Stimulated activated CD8-positive, alpha-beta memory T cell treated with anti-CD3 and anti-CD28 coated beads, Interleukin-7, amount 100 ng/mL, for 48 hours (primary cell): ENCODE measurements around the gene NRXN2.

Experiments
- DNase-seq, 2 donors: peaks; one replicate each; pipeline ENCODE4 v3.0.0-alpha.2; 2020; ENCODE audit warnings: low read depth in 1 of 2; ENCODE audit errors: extremely low read depth in 1 of 2

Gene NRXN2

GRCh38 chr11:64759131-64759721 is 36.2 kb upstream of the NRXN2 start:
- DNase-seq, result no peak

GRCh38 chr11:64758330-64759079 is 35.5 kb upstream of the NRXN2 start:
- no peak for DNase-seq

- no peak for DNase-seq
Observed at GRCh38 chr11:64757549-64758329, 34.7 kb upstream of the NRXN2 start.

DNA sequence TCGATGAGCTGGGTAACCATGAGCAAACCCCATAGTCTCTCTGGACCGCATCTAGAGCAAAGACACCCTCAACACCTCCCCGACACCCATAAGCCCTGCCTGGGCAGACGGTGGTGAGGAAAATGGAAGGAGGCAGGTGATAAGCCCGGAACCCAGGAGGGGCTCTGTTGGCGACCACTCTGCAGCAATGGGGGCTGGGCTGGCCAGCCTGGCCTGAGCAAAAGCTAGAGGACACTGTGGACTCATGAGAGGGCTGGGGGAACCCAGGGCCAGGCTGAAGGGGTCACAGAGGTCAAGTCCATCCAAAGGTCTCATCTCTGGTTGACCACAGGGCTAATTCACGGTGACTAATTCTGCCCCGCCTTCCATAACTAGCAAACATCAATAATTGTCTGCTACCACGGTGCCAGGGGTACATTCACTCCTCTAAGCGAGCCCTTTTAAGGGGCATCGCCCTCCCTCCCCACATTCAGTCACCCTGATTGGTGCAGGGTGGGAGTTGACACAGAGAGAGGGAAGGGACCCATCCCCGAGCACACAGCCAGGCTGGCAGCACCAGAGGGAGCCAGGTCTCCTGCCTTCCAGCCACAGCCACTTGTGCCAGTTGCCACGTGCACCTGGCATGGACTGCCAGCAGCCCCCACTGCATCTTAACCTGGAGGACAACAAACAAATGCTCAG is 32.8 kb upstream of the NRXN2 start:
- DNase-seq, result no peak

DNA sequence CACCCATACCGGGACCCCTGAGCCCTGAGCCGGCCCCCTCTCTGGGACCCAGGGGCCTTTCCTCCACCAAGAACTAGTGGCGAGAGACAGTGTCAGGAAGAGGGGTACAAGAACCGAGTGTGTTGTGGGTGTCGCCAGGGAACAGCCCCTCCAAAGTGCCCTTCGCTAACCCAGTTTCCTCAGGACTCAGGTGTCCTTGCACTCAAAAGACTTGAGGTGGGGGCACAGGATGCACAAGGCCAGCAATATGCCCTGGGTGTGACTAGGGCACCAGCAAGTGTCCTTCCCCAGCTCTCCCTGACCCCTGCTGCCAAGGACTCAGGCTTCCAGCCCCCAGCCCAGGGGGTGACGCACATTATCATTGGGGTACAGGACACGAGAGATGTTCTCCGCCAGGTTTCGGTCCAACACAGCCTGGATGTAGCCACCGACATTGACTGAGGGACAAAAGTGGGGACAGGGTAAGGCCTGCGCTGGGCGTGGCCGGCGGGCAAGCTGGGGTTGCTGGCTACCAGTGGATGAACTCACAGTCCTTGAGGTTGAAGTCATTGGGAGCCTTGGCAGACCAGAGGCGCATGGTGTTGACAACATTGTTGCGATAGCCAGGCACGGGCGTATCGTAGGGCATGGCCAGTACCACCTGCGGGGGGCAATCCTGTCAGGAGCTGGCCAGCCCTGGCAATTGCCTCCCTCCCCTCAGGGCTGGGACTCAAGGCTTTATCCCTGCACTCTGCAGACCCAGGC is 32.1 kb upstream of the NRXN2 start:
- DNase-seq, result no peak

DNA sequence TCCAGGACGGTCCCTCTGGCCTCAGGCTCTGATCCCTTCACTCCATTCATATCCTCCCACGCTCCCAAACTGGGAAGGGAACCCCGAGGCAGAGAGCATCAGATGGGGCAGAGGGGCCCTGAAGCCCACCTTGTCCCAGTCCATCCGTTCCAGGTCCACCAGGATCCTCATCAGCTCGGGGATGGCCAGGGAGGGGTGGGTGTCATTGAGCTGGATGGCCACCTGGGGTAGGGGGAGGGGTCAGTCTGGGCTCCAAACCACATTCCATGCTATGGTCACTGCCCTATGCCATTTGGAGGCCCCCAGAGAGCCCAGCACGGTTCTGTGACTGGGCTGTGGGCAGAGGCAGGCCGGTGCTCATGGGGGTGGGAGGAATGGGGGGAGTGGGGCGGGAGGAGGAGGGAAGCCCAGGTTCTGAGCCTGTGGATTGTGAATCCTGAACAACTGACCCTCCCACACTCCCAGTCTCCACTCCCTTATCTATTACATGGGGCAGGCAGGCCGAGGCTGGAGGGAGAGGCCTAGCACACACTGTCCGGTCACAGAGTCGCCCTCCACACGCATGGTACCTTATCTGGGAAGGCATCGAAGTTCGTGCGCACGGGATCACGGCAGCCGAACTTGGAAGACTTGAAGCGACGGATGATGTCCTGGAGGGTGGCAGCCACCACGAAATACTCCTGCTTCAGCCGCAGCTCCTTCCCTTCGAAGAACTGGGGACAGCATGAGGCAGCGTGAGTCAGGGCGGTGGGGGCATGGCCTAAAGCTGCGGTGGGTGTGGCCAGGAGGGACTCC is 31.3 kb upstream of the NRXN2 start:
- DNase-seq, result no peak

DNA sequence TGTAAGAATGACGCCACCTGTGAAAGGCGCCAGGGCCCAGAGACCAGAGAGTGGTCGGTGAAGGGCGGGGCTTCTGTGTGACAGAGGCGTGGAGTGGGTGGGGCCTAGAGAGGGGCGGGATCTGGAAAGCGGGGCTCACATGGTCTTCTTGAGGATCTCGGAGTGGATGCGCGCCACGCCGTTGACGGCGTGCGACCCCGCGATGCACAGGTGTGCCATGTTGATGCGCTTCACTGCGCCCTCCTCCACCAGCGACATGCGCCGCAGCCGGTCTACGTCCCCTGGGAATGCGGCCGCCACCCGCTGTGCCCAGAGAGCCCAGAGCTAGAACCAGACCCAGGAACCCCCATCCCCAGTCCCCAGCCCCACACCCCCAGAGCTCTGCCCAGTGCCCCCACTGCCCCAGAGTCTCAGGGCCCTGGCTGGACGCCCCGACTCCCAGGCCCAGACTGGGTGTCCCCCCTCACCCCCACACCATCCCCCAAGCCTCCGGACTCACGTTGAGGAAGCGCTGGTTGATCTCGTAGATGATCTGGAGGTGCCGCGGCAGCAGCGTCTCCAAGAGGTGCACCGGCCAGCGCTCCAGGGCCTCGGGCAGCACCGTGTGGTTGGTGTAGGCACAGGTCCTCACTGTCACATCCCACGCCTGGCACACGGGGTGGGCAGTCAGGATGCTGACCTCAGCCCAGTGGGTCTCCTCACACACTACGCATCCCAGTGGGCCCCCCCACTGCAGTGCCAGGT is 30.6 kb upstream of the NRXN2 start:
- no peak for DNase-seq

- DNase-seq, result no peak
Observed at GRCh38 chr11:64753019-64753379, 30.0 kb upstream of the NRXN2 start.

DNA sequence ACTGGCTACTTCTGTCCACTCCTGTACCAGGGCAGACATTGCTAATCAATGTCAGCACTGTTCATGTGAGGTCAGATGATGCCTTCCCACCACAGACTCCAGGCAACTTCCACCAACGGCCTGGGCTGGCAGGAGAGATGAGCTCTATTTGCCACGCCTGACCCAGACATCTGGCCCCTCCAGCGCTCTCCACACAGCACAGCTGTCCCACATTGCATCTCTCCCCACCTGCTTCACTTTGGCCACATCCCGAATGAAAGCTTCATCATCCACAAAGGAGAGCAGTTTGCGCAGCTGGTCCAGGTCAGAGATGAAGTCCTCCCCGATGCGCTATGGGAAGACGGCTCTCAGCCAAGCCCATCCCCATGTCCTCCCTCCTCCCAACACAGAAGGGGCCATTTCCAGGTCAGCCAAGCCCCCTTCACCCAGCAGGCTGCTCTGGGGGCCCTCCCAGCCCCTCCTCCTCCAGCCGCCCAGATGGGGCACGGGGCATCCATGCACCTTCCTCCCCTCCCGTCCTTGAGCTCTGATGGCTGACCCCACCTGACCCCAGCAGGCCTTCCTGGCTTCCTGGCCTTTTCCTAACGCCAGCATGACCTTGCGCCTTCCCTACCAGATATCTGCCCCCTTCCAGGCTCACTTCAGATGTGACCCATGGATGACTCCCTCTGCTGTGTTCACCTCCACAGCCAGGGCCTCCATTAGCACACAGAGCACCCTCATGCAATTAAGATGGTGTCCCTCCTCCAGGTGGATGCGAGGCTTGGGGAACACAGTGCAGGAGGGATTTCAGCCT is 29.4 kb upstream of the NRXN2 start:
- DNase-seq, result no peak

- DNase-seq, result no peak
Observed at GRCh38 chr11:64751580-64751979, 28.6 kb upstream of the NRXN2 start.

DNA sequence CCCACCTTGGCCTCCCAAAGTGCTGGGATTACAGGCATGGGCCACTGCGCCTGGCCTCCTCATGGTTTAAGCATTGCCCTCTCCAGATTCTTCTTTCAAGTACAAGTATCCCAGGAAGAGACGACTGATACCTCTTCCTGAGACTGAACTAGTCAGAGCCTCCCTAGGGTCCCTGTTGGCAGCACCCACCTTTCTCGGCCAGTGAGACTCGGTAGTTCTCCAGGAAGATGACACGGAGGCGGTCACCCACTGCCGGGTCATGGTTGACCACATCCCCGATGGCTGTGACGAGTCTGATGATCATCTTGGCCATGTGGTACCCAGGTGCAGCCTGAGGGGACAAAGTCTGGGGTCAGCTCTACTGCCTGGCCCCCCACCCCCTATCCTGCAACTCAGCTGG is 28.1 kb upstream of the NRXN2 start:
- no peak for DNase-seq

GRCh38 chr11:64750361-64751054 is 27.5 kb upstream of the NRXN2 start:
- no peak for DNase-seq

DNA sequence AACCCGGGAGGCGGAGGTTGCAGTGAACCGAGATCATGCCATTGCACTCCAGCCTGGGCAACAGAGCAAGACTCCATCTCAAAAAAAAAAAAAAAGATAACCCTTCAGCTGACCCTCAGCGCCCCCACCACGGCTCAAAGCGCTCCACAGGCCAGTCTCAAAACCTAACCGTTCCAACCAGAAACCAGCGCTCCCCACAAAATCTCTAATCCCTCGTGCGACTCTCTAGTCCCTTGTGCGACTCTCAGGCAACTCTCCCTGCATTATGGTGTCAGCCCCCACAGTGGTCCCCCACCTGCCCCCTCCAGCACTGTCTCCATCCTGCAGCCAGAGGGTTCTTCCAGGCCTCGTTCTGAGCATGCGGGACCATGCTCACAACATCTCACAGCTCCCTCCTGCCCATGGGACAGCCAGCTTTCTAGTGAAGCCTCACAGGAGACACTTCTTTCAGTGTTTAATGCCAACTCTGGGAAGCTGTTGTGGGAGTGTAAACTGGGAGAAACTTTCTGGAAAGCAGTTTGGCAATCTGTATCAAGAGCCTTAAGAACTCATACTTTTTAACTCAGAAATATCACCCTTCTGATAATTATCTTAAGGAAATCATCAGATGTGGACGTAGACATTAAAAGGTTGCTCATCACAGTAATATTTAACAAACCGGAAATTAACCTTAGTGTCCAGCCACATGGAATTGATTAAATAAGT is 25.1 kb upstream of the NRXN2 start:
- DNase-seq, result no peak

GRCh38 chr11:64746486-64746885 is 23.5 kb upstream of the NRXN2 start:
- no peak for DNase-seq

GRCh38 chr11:64745521-64746328 is 22.7 kb upstream of the NRXN2 start:
- DNase-seq, result peak; percentile 48 to 54

- DNase-seq, result peak in 1 of 2 donors; percentile 32
Observed at GRCh38 chr11:64745189-64745520, 22.2 kb upstream of the NRXN2 start.
